ENCODE results near the gene CFAP73. TPM values are rescaled to one million over a fixed set of nuclear protein-coding genes. Genes with fewer than 3 reads are reported as not detected.
"Not testable (repeated sequence)": the region's sequence is repeated elsewhere in the genome, so short reads cannot be mapped to it uniquely, and the experiment has no call there.

The CFAP73 gene
- total RNA-seq, 1 donor from 2014 or later, result not detected

DNA sequence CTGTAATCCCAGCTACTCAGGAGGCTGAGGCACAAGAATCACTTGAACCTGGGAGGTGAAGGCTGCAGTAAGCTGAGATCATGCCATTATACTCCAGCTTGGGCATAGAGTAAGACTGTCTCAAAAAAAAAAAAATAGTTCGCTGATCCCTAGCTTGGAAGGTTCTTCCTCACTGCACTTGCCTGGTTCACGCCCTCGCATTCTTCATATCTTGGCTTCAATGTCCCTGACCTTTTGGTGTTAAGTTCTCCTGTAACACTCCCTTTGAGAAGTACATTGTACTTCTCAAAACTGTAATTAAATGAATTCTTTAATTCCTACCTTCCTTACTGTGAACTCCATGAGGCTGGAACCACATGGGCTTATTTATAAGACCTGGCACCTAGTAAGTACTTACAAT, 55.3 kb downstream of the CFAP73 start:
- DNase-seq (ENCODE audit: low spot score in 2 of 2) (no peak), FAIRE-seq (no peak)

- not testable (repeated sequence) for FAIRE-seq; DNase-seq (ENCODE audit: low spot score in 2 of 2)
Measured at GRCh38 chr12:113206802-113207201, 57.3 kb downstream of the CFAP73 start.

DNA sequence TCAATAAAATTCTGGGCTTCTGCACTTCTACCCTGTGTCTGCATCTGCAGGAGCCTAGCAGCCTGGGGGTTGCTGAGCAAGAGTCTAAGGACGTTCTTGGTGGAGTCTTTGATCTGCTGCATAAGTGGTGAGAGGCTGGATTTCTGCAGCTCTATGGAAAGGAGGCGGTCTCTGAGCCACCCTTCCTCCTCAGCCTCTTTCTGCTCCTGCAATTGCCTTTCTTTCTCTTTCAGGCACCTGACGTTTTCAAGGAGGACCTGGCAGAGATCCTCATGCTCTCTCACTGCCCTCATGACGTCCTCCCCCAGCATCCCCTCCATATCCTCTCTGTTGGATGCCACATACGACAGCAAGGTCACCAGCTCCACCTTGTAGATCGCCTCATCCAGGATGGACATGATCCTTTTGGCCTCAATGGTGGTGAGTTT, 58.1 kb downstream of the CFAP73 start:
- DNase-seq (ENCODE audit: low spot score in 2 of 2) (no peak), FAIRE-seq (no peak)

DNA sequence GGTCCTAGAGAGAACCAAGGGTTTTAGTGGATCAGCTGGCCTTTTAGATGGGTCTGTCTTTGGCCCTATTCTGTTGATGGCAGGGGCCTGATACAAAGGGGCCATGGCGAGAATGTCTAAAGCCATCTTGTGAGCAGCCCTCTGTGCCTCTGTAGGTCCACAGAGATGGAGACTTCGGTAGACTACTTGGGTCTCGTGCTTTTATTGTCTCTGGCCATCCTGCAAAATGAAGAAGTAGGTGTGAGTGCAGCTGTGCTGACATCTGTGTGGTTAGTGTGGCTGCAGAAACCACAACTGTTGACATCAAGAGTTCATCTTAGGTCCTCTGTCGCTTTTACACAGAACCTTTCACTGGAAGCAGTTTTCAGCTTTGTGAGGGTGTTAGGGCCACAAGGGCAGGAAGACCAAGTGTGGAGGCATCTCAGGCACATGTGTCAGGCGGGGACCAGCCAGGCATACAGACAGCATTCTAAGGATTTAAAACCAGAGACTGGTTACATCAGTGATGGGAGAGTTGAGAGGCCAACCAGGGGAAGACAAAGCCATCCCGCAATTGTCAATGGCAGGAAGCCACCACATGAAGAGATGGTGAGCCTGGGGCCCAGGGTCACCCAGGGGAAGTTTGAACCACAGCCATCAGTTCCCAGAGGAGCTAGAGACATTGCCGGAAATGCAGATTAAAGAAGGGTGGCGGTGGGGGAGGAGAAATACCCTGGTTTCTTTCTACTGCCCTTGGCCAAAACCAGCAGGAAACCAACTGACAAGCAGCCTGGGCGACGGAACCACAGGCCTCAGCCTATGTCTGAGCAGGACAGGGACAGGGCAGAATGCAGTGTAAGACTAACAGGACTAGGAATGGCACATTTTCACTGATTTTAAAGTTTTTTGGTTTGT, 58.8 kb downstream of the CFAP73 start:
- FAIRE-seq, result no peak
- no peak for DNase-seq (ENCODE audit: low spot score in 2 of 2)

Small RNA genes within 50 kb of the gene (small RNA-seq; reads per million reads assigned to genes)
- gene MIR7106 (not detected), gene RF00019 (not detected)

Other genes with a start within 250 kb of the CFAP73 start
- gene OAS1, start 242.8 kb upstream of the CFAP73 start, total RNA-seq, result 1.2 TPM
- gene OAS3, start 211.2 kb upstream of the CFAP73 start, total RNA-seq, result 2.0 TPM
- 0.82 TPM for gene OAS2, start 171.2 kb upstream of the CFAP73 start, total RNA-seq
- gene DTX1, start 93.0 kb upstream of the CFAP73 start, total RNA-seq, result 18.3 TPM
- 4.9 TPM for gene RASAL1, start 14.0 kb upstream of the CFAP73 start, total RNA-seq
- gene DDX54, start 35.8 kb downstream of the CFAP73 start, total RNA-seq, result 11.0 TPM
- gene RITA1, start 36.0 kb downstream of the CFAP73 start, total RNA-seq, result 10.2 TPM
- 2.4 TPM for gene TPCN1, start 71.7 kb downstream of the CFAP73 start, total RNA-seq
- gene SLC8B1, start 185.4 kb downstream of the CFAP73 start, total RNA-seq, result 2.9 TPM
- 5.7 TPM for gene PLBD2, start 208.9 kb downstream of the CFAP73 start, total RNA-seq

All from frontal cortex (tissue), 4 donors.